PFSK-1 (cell line): ENCODE results near the gene ZBTB7A.

ENCODE experiments used
- FOXP2 ChIP-seq: optimal IDR thresholded peaks from 2 replicates; pipeline ENCODE3; 2011; ENCODE audit warnings: borderline replicate concordance, control low read depth, inconsistent platforms; ENCODE audit not compliant: insufficient read depth; ENCODE audit errors: extremely low read length, extremely low read depth
- POLR2AphosphoS5 ChIP-seq: IDR thresholded peaks from 2 replicates; pipeline ENCODE4 v1.6.1; 2012; ENCODE audit warnings: low read depth, mild to moderate bottlenecking, control low read depth, low read length, moderate library complexity
- SIN3A ChIP-seq: IDR thresholded peaks from 2 replicates; pipeline ENCODE4 v1.6.1; 2012; ENCODE audit warnings: mild to moderate bottlenecking, low read length, moderate library complexity, borderline replicate concordance; ENCODE audit not compliant: insufficient read depth
- TAF1 ChIP-seq: IDR thresholded peaks from 2 replicates; pipeline ENCODE4 v1.6.1; 2012; ENCODE audit warnings: low read length, control low read depth, borderline replicate concordance; ENCODE audit not compliant: insufficient read depth

DNA sequence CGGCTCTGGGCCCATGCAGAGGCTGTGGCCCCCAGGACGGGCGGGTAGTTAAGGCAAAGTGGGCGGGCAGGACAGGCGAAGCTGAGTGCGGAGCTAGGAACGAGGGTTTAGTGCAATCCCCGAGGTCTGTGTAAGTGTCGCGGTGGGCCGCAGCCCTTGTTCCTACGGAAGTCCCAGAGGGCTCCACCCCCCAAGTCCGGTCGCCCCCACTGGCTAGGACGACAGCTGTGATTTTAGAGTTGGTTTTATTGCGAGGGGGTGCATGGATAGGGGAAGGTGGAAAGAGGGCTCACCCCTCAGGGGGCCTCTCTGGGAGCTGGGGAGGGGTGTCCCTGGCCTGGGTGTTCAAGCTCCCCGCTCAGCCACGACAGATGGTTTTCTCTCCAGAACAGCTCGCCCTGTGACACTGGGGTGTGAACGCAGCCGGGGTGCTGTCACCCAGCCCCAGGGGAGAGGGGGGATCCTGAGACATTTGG is 21.7 kb downstream of the ZBTB7A start:
- TF ChIP-seq SIN3A: no peak
- TF ChIP-seq FOXP2: no peak
- TF ChIP-seq TAF1: no peak
- TF ChIP-seq POLR2AphosphoS5: no peak
